Naive B cell (primary cell): ENCODE data around the gene NLRP6. TPM values are rescaled to one million over a fixed set of nuclear protein-coding genes. Genes with fewer than 3 reads are reported as not detected.

Source experiments
- ATAC-seq, 2 donors: fragments of 150-1000 bp; cut with Tn5 transposase; 2 replicates each; pipeline ENCODE4 v1.10.0; 2021; ENCODE audit warnings: low read depth in 2 of 2, mild to moderate bottlenecking in 2 of 2, moderate library complexity in 2 of 2
- DNase-seq: peaks from one replicate; pipeline ENCODE4 v3.0.0; 2022
- H3K27ac Mint-ChIP-seq, 6 donors: one replicate each; pipeline ENCODE4 v1.8.0; 2020 to 2022; ENCODE audit warnings: mild to moderate bottlenecking in 6 of 6, mixed read lengths in 6 of 6, moderate library complexity in 5 of 6, inconsistent platforms in 2 of 6
- H3K27me3 Mint-ChIP-seq, 3 donors: one replicate each; pipeline ENCODE4 v1.8.0; 2021 to 2022; ENCODE audit warnings: mixed read lengths in 3 of 3, mild to moderate bottlenecking in 1 of 3
- H3K36me3 Mint-ChIP-seq, 2 donors: one replicate each; pipeline ENCODE4 v1.8.0; 2020 to 2022; ENCODE audit warnings: mixed read lengths in 2 of 2, inconsistent platforms in 1 of 2, mild to moderate bottlenecking in 1 of 2
- H3K4me1 Mint-ChIP-seq, 3 donors: one replicate each; pipeline ENCODE4 v1.8.0; 2020 to 2022; ENCODE audit warnings: mixed read lengths in 3 of 3, inconsistent platforms in 1 of 3, mild to moderate bottlenecking in 1 of 3, moderate library complexity in 1 of 3
- H3K4me3 Mint-ChIP-seq, 8 donors: one replicate each; pipeline ENCODE4 v1.8.0; 2020 to 2022; ENCODE audit warnings: mild to moderate bottlenecking in 8 of 8, mixed read lengths in 8 of 8, moderate library complexity in 8 of 8, inconsistent platforms in 2 of 8
- H3K9me3 Mint-ChIP-seq, 7 donors: one replicate each; pipeline ENCODE4 v1.8.0; 2020 to 2022; ENCODE audit warnings: mixed read lengths in 7 of 7, mild to moderate bottlenecking in 5 of 7, inconsistent platforms in 2 of 7, moderate library complexity in 1 of 7
- polyA plus RNA-seq, 6 donors: library from polyadenylated mRNA; unstranded; fragments of 300-500 nt; fragmentation: Illumina TruSeq; gene quantifications; one replicate each; pipeline ENCODE4 v1.2.3, GENCODE V29; 2021; ENCODE audit warnings: low read depth in 6 of 6

Gene NLRP6
- polyA plus RNA-seq, 6 donors from 2014 or later, result 1.4 to 3.3 (median 2.2) TPM

DNA sequence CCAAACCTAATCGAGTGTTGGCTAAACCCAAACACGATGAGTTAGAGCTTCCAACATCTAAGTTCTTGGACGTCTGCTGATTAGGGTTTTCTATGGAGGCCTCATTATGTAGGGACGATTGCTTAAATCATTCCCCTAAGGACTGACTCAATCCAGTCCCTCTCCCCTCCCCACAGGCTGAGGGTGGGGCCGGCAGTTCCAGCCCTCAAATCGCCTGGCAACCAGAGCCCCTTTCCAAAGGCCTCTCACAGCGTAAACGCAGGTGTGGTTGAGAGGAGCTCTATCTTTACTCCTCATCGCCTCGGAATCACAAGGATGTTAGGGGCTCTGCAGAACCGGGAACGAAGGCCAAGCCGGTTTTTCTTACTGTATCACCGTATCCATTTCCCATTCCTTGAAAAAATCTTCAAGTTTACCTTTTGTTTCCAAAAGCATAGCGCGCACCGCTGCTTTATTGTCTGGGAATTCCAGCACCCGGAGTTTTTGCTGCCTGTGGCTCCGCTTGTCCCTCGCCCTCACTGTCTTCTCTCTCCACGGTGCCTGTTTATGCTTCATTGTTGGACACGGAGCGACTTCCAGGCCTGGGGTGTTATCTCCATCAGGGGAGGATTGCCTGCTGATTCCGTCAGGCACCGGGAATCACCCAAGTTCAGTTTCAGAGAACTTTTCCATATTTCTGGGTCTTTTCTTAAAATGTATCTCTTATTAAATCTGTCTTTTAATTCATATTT lies 56.2 kb downstream of the NLRP6 start:
- no peaks in the 10 kb centered on the region for H3K36me3 Mint-ChIP-seq
- no peak for DNase-seq

More for the DNA sequence above, 56.2 kb downstream of the NLRP6 start:
- H3K27me3 Mint-ChIP-seq, result no peaks in the 10 kb centered on the region
- ATAC-seq, result no peak
- peak overlapping the region in 1 of 6 donors; percentile 70 for H3K27ac Mint-ChIP-seq
- peaks cover 0 to under 1% (median 0%) of the 10 kb centered on the region in 7 donors for H3K9me3 Mint-ChIP-seq
- H3K4me3 Mint-ChIP-seq, result peak overlapping the region in 1 of 8 donors; percentile 54
- peaks cover 19 to 38% (median 30%) of the 10 kb centered on the region in 3 donors for H3K4me1 Mint-ChIP-seq

Other genes with a start within 250 kb of the NLRP6 start
- 1 to 10 TPM in 2 of 6 donors, not detected in 4; 1.9 to 2.1 TPM for gene SCGB1C1, start 85.3 kb upstream of the NLRP6 start, polyA plus RNA-seq
- gene BET1L, start 71.0 kb upstream of the NLRP6 start, polyA plus RNA-seq, result 10 to 100 TPM; 23.4 to 72.3 (median 44.7) TPM
- gene RIC8A, start 70.7 kb upstream of the NLRP6 start, polyA plus RNA-seq, result 10 to 100 TPM; 66.8 to 83.6 (median 72.6) TPM
- gene SIRT3, start 42.1 kb upstream of the NLRP6 start, polyA plus RNA-seq, result 10 to 100 TPM in 3 of 6 donors, 1 to 10 TPM in 3; 1.4 to 14.2 (median 8.8) TPM
- 100 to 1,000 TPM; 193 to 258 (median 215) TPM for gene PSMD13, start 41.4 kb upstream of the NLRP6 start, polyA plus RNA-seq
- gene PGGHG, start 10.7 kb downstream of the NLRP6 start, polyA plus RNA-seq, result 1 to 10 TPM; 3.4 to 8.3 (median 4.3) TPM
- not detected for gene IFITM5, start 21.1 kb downstream of the NLRP6 start, polyA plus RNA-seq
- gene IFITM2, start 29.4 kb downstream of the NLRP6 start, polyA plus RNA-seq, result 1,000 to 10,000 TPM in 4 of 6 donors, 100 to 1,000 TPM in 2; 915 to 1,467 (median 1,288) TPM
- 100 to 1,000 TPM; 152 to 299 (median 164) TPM for gene IFITM1, start 35.6 kb downstream of the NLRP6 start, polyA plus RNA-seq
- gene IFITM3, start 42.5 kb downstream of the NLRP6 start, polyA plus RNA-seq, result 100 to 1,000 TPM in 1 of 6 donors, 10 to 100 TPM in 3, 1 to 10 TPM in 1, under 1 TPM in 1; 0.71 to 178 (median 64.1) TPM
- gene B4GALNT4, start 91.1 kb downstream of the NLRP6 start, polyA plus RNA-seq, result not detected
- gene PKP3, start 115.8 kb downstream of the NLRP6 start, polyA plus RNA-seq, result under 1 TPM in 2 of 6 donors, not detected in 4; 0.09 to 0.13 TPM
- 10 to 100 TPM; 30.4 to 72.0 (median 53.5) TPM for gene SIGIRR, start 136.6 kb downstream of the NLRP6 start, polyA plus RNA-seq
- 1 to 10 TPM in 5 of 6 donors, not detected in 1; 1.9 to 4.5 (median 3.4) TPM for gene ANO9, start 163.6 kb downstream of the NLRP6 start, polyA plus RNA-seq
- 10 to 100 TPM in 4 of 6 donors, 1 to 10 TPM in 2; 5.5 to 12.3 (median 10.3) TPM for gene PTDSS2, start 171.9 kb downstream of the NLRP6 start, polyA plus RNA-seq
- gene RNH1, start 228.8 kb downstream of the NLRP6 start, polyA plus RNA-seq, result 100 to 1,000 TPM in 4 of 6 donors, 10 to 100 TPM in 2; 73.2 to 132 (median 114) TPM